Uterus (tissue), 4 donors: ENCODE data around the gene ADAMTSL1. TPM values are rescaled to one million over a fixed set of nuclear protein-coding genes. Genes with fewer than 3 reads are reported as not detected.
A peak's percentile ranks its signal among the peaks of the same experiment; 100 is the strongest.

Experiments used
- DNase-seq, 2 donors: peaks; one replicate each; pipeline ENCODE4 v3.0.0-alpha.2; 2019 to 2020
- H3K27ac ChIP-seq, 2 donors: fragments of 200-600 bp; sonication (generic); 1 replicate in 1 of 2; 2 replicates in 1 of 2; pipeline ENCODE4 v1.5.1; 2016 to 2018
- H3K27me3 ChIP-seq, 2 donors: fragments of 200-600 bp; sonication (generic); one replicate each; pipeline ENCODE4 v1.5.1; 2018 to 2019; ENCODE audit warnings: control low read depth in 1 of 2
- H3K36me3 ChIP-seq, 2 donors: fragments of 200-600 bp; sonication (generic); one replicate each; pipeline ENCODE4 v1.5.1; 2019; ENCODE audit warnings: control low read depth in 1 of 2
- H3K4me1 ChIP-seq, 2 donors: fragments of 200-600 bp; sonication (generic); one replicate each; pipeline ENCODE4 v1.5.1; 2018 to 2019; ENCODE audit warnings: control low read depth in 1 of 2
- H3K4me3 ChIP-seq, 2 donors: fragments of 200-600 bp; sonication (generic); 1 replicate in 1 of 2; 2 replicates in 1 of 2; pipeline ENCODE4 v1.5.1; 2018 to 2019; ENCODE audit warnings: mild to moderate bottlenecking in 1 of 2
- H3K9me3 ChIP-seq, 2 donors: fragments of 200-600 bp; sonication (generic); one replicate each; pipeline ENCODE4 v1.5.1; 2019; ENCODE audit warnings: control low read depth in 1 of 2
- CTCF ChIP-seq, 4 experiments: fragments of 200-600 bp in 2 of 4; fragments of 450-650 bp in 2 of 4; sonication (generic) in 2 of 4; IDR thresholded peaks; one replicate each; pipeline ENCODE4 v1.5.1; 2016 to 2019; ENCODE audit warnings: antibody characterized with exemption in 4 of 4, mild to moderate bottlenecking in 2 of 4, moderate library complexity in 1 of 4
- POLR2A ChIP-seq, 2 donors: fragments of 450-650 bp; IDR thresholded peaks; one replicate each; pipeline ENCODE4 v1.6.1; 2016; ENCODE audit warnings: antibody characterized with exemption in 2 of 2, mild to moderate bottlenecking in 1 of 2, moderate library complexity in 1 of 2
- intact Hi-C: fragments of 100-400 bp; cut with DNase I; formaldehyde crosslinking; loops from one replicate; pipeline ENCODE4 v1.15.1; 2023; ENCODE audit warnings: low total_unique reads
- total RNA-seq, 4 donors: library from RNA; depleted of rRNA in 3 of 4; stranded (reverse); fragments of >200 nt in 3 of 4; gene quantifications; one replicate each; pipeline versions ENCODE4 v1.1.0 to v1.2.4, GENCODE V29; 2014 to 2023
- donor health status: DM: yes; HTN: yes; CAD: no.

The ADAMTSL1 gene
- total RNA-seq, 4 donors from 2014 or later: 30.0 to 186 (median 138) TPM

DNA sequence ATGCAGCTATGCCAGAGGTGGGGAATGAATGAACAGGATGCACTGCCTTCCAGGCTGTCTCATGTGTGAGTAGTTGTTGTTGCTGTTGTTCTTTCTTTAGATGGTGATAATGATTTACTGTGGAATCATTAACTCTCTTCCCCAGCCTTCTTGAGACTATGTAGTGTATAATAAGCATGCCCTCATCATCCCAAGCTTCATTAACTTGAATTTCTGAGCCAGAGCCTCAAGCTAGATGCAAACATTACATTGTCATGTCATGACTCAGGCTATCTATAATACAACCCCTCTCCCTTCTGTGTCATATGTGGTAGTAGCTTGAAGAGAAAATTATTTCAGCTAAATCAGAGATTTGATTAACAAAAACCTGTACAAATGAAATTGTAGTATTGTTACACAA lies 10.0 kb upstream of the ADAMTSL1 start:
- no peak overlapping the region for H3K4me3 ChIP-seq
- TF ChIP-seq POLR2A (IDR thresholded peaks at IDR 0.05): no peak
- no peak for TF ChIP-seq CTCF (IDR thresholded peaks at IDR 0.05)
- H3K36me3 ChIP-seq: no peaks in the 10 kb centered on the region
- H3K27ac ChIP-seq: no peak overlapping the region
- H3K9me3 ChIP-seq: no peaks in the 10 kb centered on the region
- H3K4me1 ChIP-seq: no peaks in the 10 kb centered on the region
- no peak for DNase-seq
- no peaks in the 10 kb centered on the region for H3K27me3 ChIP-seq
- intact Hi-C loops: no loop called here

DNA sequence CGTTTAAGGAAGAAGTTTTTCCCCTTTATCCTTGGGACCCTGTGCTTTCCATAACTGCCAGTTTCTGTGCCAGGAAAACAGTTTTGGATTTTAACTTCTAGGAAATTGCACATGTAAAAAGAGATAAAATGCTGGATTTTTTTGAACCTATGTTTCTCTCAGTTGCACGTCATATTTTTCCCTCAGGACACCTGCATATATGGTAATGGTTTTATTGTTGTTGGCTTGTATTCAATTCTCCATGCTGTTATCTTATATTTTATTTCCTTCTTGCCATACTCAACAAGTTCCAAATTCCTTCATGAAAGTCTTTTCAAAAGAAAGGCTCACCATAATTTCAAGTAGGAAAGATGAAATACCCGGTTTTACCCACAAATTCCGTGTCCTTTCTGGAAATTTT lies 7.9 kb upstream of the ADAMTSL1 start:
- Histone ChIP-seq H3K27ac (no peak overlapping the region), H3K9me3 (no peaks in the 10 kb centered on the region), H3K36me3 (no peaks in the 10 kb centered on the region), H3K27me3 (no peaks in the 10 kb centered on the region), H3K4me1 (no peaks in the 10 kb centered on the region), H3K4me3 (no peak overlapping the region)
- no peak for DNase-seq
- TF ChIP-seq POLR2A (IDR thresholded peaks at IDR 0.05) (no peak), CTCF (IDR thresholded peaks at IDR 0.05) (no peak)
- intact Hi-C loops: no loop called here

DNA sequence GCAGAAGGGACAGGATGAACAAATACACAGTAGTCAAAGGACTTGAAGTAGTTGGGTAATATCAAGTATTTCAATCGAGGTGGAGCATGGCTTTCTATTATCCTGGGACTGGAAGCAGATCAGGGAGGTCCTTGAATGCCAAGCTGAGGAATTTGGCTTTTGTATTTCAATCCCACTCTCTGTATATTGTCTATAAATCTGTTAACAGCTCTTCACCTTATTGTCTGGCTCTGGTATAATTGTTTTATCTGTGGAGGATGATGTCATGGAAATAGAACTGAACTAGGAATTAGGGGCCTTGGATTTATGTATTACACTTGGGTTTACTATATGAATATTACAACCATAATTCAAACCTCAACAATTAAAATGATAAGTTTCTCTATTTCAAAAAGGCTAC lies 6.3 kb upstream of the ADAMTSL1 start:
- H3K4me3 ChIP-seq: no peak overlapping the region

DNA sequence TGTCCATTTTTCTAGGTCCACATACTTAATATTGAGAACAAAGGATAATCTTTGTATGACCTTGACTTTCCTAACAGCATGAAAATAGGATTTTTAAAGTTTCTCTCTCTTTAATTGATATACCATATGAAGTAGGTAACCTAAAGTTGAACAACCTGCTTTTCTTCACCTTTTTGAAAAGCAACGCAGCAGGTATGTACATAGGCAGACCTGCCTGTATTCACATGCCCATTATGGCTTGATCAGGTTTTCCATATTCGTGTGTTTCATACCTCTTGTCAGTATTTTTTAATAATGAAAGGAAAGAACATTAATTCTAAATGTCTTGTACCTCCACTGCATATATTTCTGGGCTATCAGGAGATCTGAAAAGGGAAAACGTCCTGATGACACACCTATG lies 1.5 kb upstream of the ADAMTSL1 start:
- H3K27me3 ChIP-seq: no peaks in the 10 kb centered on the region
- H3K4me3 ChIP-seq: no peak overlapping the region
- intact Hi-C loops: no loop called here
- H3K4me1 ChIP-seq: no peaks in the 10 kb centered on the region
- H3K27ac ChIP-seq: peak overlapping the region; percentile 69 to 71
- no peak for DNase-seq
- H3K36me3 ChIP-seq: no peaks in the 10 kb centered on the region
- H3K9me3 ChIP-seq: no peaks in the 10 kb centered on the region
- no peak for TF ChIP-seq POLR2A (IDR thresholded peaks at IDR 0.05)
- no peak for TF ChIP-seq CTCF (IDR thresholded peaks at IDR 0.05)

More for the DNA sequence above, 6.3 kb upstream of the ADAMTSL1 start:
- no peaks in the 10 kb centered on the region for H3K4me1 ChIP-seq
- H3K27ac ChIP-seq: peak overlapping the region in 1 of 2 donors; percentile 45
- intact Hi-C loops: no loop called here
- no peak for DNase-seq
- H3K9me3 ChIP-seq: no peaks in the 10 kb centered on the region
- no peak for TF ChIP-seq POLR2A (IDR thresholded peaks at IDR 0.05)
- TF ChIP-seq CTCF (IDR thresholded peaks at IDR 0.05): no peak
- no peaks in the 10 kb centered on the region for H3K27me3 ChIP-seq
- no peaks in the 10 kb centered on the region for H3K36me3 ChIP-seq

- TF ChIP-seq CTCF (IDR thresholded peaks at IDR 0.05): no peak
- TF ChIP-seq POLR2A (IDR thresholded peaks at IDR 0.05): no peak
- Histone ChIP-seq H3K27ac (peak overlapping the region; percentile 69 to 71), H3K9me3 (no peaks in the 10 kb centered on the region), H3K36me3 (no peaks in the 10 kb centered on the region), H3K4me3 (no peak overlapping the region), H3K4me1 (no peaks in the 10 kb centered on the region), H3K27me3 (no peaks in the 10 kb centered on the region)
- intact Hi-C loops: no loop called here
- no peak for DNase-seq
Measured at GRCh38 chr9:18472841-18473251, 1.1 kb upstream of the ADAMTSL1 start.
